Thoracic aorta (tissue), 2 donors: ENCODE measurements around the gene PEAK1. TPM values are rescaled to one million over a fixed set of nuclear protein-coding genes. Genes with fewer than 3 reads are reported as not detected.

Source experiments
- ATAC-seq: fragments of 150-250 bp; one replicate; pipeline ENCODE4 v1.8.0; 2017; ENCODE audit warnings: low read depth; ENCODE audit not compliant: insufficient number of reproducible peaks, low FRiP score
- DNase-seq: peaks from one replicate; pipeline ENCODE4 v3.0.0-alpha.2; 2020; ENCODE audit warnings: low spot score
- H3K27ac ChIP-seq, 2 donors: fragments of 200-600 bp; sonication (generic); 1 replicate in 1 of 2; 2 replicates in 1 of 2; pipeline ENCODE4 v1.5.1; 2016; ENCODE audit warnings: mild to moderate bottlenecking in 2 of 2, moderate library complexity in 2 of 2
- H3K27me3 ChIP-seq: fragments of 200-600 bp; sonication (generic); replicated peaks from 2 replicates; pipeline ENCODE4 v1.6.0; 2016; ENCODE audit warnings: mild to moderate bottlenecking; ENCODE audit not compliant: insufficient read depth
- H3K36me3 ChIP-seq: fragments of 200-600 bp; sonication (generic); one replicate; pipeline ENCODE4 v1.5.1; 2016
- H3K4me1 ChIP-seq, 2 donors: fragments of 200-600 bp; sonication (generic); 1 replicate in 1 of 2; 2 replicates in 1 of 2; pipeline versions ENCODE4 v1.5.1 to v1.6.0; 2016; ENCODE audit warnings: low read depth in 2 of 2, mild to moderate bottlenecking in 1 of 2; ENCODE audit not compliant: control insufficient read depth in 1 of 2
- H3K4me3 ChIP-seq: fragments of 200-600 bp; sonication (generic); 2 replicates; pipeline ENCODE4 v1.5.1; 2016; ENCODE audit warnings: mild to moderate bottlenecking
- H3K9me3 ChIP-seq: fragments of 200-600 bp; sonication (generic); 2 replicates; pipeline ENCODE4 v1.5.1; 2016
- total RNA-seq, 2 donors: library from RNA; depleted of rRNA; stranded (reverse); fragments of >200 nt; gene quantifications; one replicate each; pipeline versions ENCODE4 v1.1.0 to v1.2.3, GENCODE V29; 2016
- TF ChIP-seq, protein P1 (sequence below): fragments of 200-600 bp; sonication (generic); IDR thresholded peaks from one replicate; pipeline ENCODE4 v1.5.1; 2019; ENCODE audit warnings: antibody characterized with exemption

Gene PEAK1
- total RNA-seq, 2 donors from 2014 or later = 94.2 to 95.9 TPM

GRCh38 chr15:77084436-77084835 is 335.5 kb downstream of the PEAK1 start:
- Histone ChIP-seq H3K27me3 (no peaks in the 10 kb centered on the region), H3K9me3 (no peaks in the 10 kb centered on the region), H3K4me3 (no peak overlapping the region), H3K4me1 (peaks cover 0 to 11% of the 10 kb centered on the region in 2 donors), H3K27ac (peak overlapping the region in 1 of 2 donors; percentile 43), H3K36me3 (no peaks in the 10 kb centered on the region)
- TF ChIP-seq, protein P1, sequence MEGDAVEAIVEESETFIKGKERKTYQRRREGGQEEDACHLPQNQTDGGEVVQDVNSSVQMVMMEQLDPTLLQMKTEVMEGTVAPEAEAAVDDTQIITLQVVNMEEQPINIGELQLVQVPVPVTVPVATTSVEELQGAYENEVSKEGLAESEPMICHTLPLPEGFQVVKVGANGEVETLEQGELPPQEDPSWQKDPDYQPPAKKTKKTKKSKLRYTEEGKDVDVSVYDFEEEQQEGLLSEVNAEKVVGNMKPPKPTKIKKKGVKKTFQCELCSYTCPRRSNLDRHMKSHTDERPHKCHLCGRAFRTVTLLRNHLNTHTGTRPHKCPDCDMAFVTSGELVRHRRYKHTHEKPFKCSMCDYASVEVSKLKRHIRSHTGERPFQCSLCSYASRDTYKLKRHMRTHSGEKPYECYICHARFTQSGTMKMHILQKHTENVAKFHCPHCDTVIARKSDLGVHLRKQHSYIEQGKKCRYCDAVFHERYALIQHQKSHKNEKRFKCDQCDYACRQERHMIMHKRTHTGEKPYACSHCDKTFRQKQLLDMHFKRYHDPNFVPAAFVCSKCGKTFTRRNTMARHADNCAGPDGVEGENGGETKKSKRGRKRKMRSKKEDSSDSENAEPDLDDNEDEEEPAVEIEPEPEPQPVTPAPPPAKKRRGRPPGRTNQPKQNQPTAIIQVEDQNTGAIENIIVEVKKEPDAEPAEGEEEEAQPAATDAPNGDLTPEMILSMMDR = no peak
- no peak for DNase-seq
- ATAC-seq = no peak

DNA sequence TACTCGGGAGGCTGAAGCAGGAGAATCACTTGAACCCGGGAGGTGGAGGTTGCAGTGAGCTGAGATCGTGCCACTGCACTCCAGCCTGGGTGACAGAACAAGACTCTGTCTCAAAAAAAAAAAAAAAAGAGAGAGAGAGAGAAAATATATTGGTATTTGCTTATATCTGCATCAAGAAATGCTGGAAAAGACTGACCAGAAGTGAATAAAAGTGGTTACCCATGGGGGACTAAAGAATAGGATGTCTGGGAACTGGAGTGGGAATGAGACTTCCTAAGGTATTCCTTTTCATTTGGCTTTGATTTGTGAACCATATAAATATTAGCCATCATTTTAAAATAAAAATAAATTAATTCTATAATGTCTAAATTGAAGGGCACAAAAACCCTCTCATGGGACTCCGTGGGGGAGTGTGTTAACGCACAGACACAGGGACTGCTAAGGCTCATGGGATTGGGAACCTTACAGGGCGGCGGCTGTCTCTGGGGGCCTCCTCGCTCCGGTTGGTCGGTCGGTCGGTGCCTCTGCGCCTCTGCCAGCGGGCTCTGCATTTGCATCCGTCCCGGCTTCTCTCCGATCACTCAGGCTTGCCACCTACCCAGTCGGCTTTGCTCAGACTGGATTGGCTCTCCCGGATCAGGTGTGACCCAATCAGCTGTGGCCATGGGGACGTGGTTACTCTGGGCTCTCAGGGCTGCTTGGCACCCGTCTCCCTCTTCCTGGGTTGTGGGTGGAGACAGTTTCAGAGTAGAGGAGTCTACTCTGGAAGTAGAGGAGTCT is 336.3 kb downstream of the PEAK1 start:
- Histone ChIP-seq H3K27me3 (no peaks in the 10 kb centered on the region), H3K9me3 (no peaks in the 10 kb centered on the region), H3K36me3 (no peaks in the 10 kb centered on the region), H3K4me3 (peak overlapping the region; percentile 63), H3K4me1 (peaks cover 0 to 11% of the 10 kb centered on the region in 2 donors), H3K27ac (peak overlapping the region in 1 of 2 donors; percentile 43)
- TF ChIP-seq, protein P1 = no peak
- ATAC-seq (peak; percentile 71), DNase-seq (peak; percentile 39)

DNA sequence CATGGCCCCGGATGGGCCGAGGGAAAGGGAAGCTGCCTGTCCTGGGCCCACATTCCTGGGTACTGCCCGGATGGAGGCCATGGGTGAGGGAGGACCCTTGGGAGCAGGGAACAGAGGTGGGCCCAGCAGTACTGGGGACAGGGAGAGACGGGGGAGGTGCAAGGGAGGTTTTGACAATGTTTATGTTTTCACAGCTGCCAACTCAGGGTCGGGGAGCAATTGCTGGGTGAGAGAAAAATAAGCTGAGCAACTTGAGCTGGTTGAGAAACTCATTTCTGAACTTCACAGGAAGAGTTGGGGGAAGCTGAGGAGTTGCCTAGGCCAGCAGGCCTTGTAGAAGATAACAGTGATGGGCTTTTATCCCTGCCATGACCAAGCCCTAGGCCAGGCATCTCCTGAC is 337.9 kb downstream of the PEAK1 start:
- TF ChIP-seq, protein P1 = no peak
- H3K27ac ChIP-seq = no peak overlapping the region
- no peaks in the 10 kb centered on the region for H3K27me3 ChIP-seq
- H3K36me3 ChIP-seq = no peaks in the 10 kb centered on the region
- DNase-seq (no peak), ATAC-seq (no peak)
- no peaks in the 10 kb centered on the region for H3K9me3 ChIP-seq
- no peak overlapping the region for H3K4me3 ChIP-seq
- H3K4me1 ChIP-seq = peaks cover 0 to 11% of the 10 kb centered on the region in 2 donors

- Histone ChIP-seq H3K9me3 (no peaks in the 10 kb centered on the region), H3K4me3 (no peak overlapping the region), H3K27ac (no peak overlapping the region), H3K4me1 (peaks cover 0 to under 1% of the 10 kb centered on the region in 2 donors), H3K36me3 (no peaks in the 10 kb centered on the region), H3K27me3 (no peaks in the 10 kb centered on the region)
- no peak for ATAC-seq
- DNase-seq = no peak
- TF ChIP-seq, protein P1 = no peak
Measured at GRCh38 chr15:77076323-77076915, 343.5 kb downstream of the PEAK1 start.

DNA sequence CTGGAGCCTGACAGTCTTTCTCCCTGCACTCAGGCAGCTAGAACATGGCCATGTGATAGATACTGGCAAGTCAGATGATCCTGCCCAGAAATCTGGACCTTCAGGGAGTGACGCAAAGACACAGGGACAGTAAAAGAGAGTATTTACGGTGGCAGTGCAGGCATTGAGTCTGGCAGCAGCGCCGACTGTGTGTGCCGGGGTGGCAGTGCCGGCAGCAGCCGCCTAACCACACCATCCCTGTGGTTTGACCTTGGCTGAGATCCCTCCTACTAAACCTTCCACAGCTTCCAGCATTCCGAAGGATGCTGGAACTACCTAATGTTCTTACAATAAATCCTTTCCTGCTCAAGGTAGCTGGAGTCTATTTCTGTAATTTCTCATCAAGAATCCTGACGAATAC is 344.4 kb downstream of the PEAK1 start:
- TF ChIP-seq, protein P1 = no peak
- H3K27ac ChIP-seq = no peak overlapping the region
- ATAC-seq = no peak

More for the DNA sequence above, 344.4 kb downstream of the PEAK1 start:
- Histone ChIP-seq H3K27me3 (no peaks in the 10 kb centered on the region), H3K36me3 (no peaks in the 10 kb centered on the region), H3K4me3 (no peak overlapping the region), H3K9me3 (no peaks in the 10 kb centered on the region), H3K4me1 (peaks cover 0 to 4% of the 10 kb centered on the region in 2 donors)
- no peak for DNase-seq
